Neural progenitor cell (in vitro differentiated cells): ENCODE results near the gene GPM6B. TPM values are rescaled to one million over a fixed set of nuclear protein-coding genes. Genes with fewer than 3 reads are reported as not detected.

Experiments used
- DNase-seq: peaks from one replicate; pipeline ENCODE4 v3.0.0-alpha.2; 2016; ENCODE audit warnings: low spot score
- H2AFZ ChIP-seq: fragments of 200-600 bp; sonication (generic); replicated peaks from 2 replicates; pipeline ENCODE4 v1.6.1; 2016; ENCODE audit warnings: antibody characterized with exemption
- H3F3A ChIP-seq: fragments of 200-600 bp; sonication (generic); 2 replicates; pipeline ENCODE4 v1.6.1; 2016; ENCODE audit warnings: antibody characterized with exemption, low read depth
- H3K27ac ChIP-seq: fragments of 200-600 bp; sonication (generic); 2 replicates; pipeline ENCODE4 v1.5.1; 2016; ENCODE audit warnings: mild to moderate bottlenecking
- H3K27me3 ChIP-seq: fragments of 200-600 bp; sonication (generic); 2 replicates; pipeline ENCODE4 v1.6.1; 2016; ENCODE audit warnings: mild to moderate bottlenecking, moderate library complexity
- H3K36me3 ChIP-seq: fragments of 200-600 bp; sonication (generic); 2 replicates; pipeline ENCODE4 v1.5.1; 2016
- H3K4me1 ChIP-seq: fragments of 200-600 bp; sonication (generic); 2 replicates; pipeline ENCODE4 v1.6.1; 2016; ENCODE audit warnings: mixed run types
- H3K4me2 ChIP-seq: fragments of 200-600 bp; sonication (generic); 2 replicates; pipeline ENCODE4 v1.6.1; 2016
- H3K4me3 ChIP-seq: fragments of 200-600 bp; sonication (generic); 2 replicates; pipeline ENCODE4 v1.5.1; 2016
- H3K79me2 ChIP-seq: fragments of 200-600 bp; sonication (generic); 2 replicates; pipeline ENCODE4 v1.6.1; 2016; ENCODE audit warnings: low read depth
- H3K9ac ChIP-seq: fragments of 200-600 bp; sonication (generic); 2 replicates; pipeline ENCODE4 v1.6.1; 2016
- H3K9me3 ChIP-seq: fragments of 200-600 bp; sonication (generic); 2 replicates; pipeline ENCODE4 v1.5.1; 2016; ENCODE audit warnings: low read depth
- H4K20me1 ChIP-seq: fragments of 200-600 bp; sonication (generic); 2 replicates; pipeline ENCODE4 v1.6.1; 2016; ENCODE audit warnings: low read depth
- H3K27ac Mint-ChIP-seq: 3 replicates; pipeline ENCODE4 v1.8.0; 2021; ENCODE audit warnings: mixed read lengths
- H3K27me3 Mint-ChIP-seq: 2 replicates; pipeline ENCODE4 v1.8.0; 2022; ENCODE audit warnings: low read depth, mild to moderate bottlenecking, inconsistent platforms, moderate library complexity, mixed read lengths; ENCODE audit not compliant: insufficient read depth
- H3K36me3 Mint-ChIP-seq: 3 replicates; pipeline ENCODE4 v1.8.0; 2021; ENCODE audit warnings: mixed read lengths
- H3K4me1 Mint-ChIP-seq: 3 replicates; pipeline ENCODE4 v1.8.0; 2021; ENCODE audit warnings: mixed read lengths
- H3K4me3 Mint-ChIP-seq: 3 replicates; pipeline ENCODE4 v1.8.0; 2021; ENCODE audit warnings: mild to moderate bottlenecking, moderate library complexity, mixed read lengths
- H3K9me3 Mint-ChIP-seq: 3 replicates; pipeline ENCODE4 v1.8.0; 2020; ENCODE audit warnings: mixed read lengths
- EZH2 ChIP-seq: fragments of 200-600 bp; sonication (generic); IDR thresholded peaks from 2 replicates; pipeline ENCODE4 v1.6.1; 2017; ENCODE audit warnings: antibody characterized with exemption, mild to moderate bottlenecking, moderate library complexity
- EZH2phosphoT487 ChIP-seq: fragments of 200-600 bp; sonication (generic); IDR thresholded peaks from 2 replicates; pipeline ENCODE4 v1.6.1; 2017; ENCODE audit warnings: antibody characterized with exemption
- total RNA-seq: library from RNA; depleted of rRNA; stranded (reverse); fragments of >200 nt; gene quantifications from 2 replicates; pipeline ENCODE4 v1.2.3, GENCODE V29; 2015; ENCODE audit warnings: low replicate concordance
- TF ChIP-seq, protein P1 (sequence below): fragments of 200-600 bp; sonication (generic); IDR thresholded peaks from 2 replicates; pipeline ENCODE4 v1.5.1; 2017; ENCODE audit warnings: antibody characterized with exemption, mild to moderate bottlenecking

GPM6B gene
- total RNA-seq, 1 donor from 2014 or later: 69.2 TPM

DNA sequence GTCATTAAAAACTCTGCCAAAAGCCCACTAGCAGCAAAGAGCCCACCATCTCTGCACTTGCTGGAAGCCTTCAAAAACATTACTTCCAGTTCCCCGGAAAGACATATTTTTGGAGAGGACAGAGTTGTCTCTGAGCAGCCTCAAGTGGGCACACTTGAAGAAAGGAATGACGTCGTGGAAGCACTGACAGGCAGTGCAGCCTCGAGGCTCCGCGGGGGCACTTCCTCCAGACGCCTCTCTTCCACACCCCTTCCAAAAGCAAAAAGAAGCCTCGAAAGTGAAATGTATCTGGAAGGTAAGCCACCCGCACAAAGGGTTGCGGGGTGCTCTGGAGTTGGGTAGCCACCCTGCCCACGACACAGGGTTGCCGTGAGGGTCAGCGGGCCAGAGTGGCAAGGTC lies 56.5 kb downstream of the GPM6B start:
- H3K9me3 Mint-ChIP-seq: no peaks in the 10 kb centered on the region
- Histone ChIP-seq H3F3A (peaks cover 12% of the 10 kb centered on the region), H3K4me3 (no peak overlapping the region), H3K9me3 (no peaks in the 10 kb centered on the region), H4K20me1 (no peaks in the 10 kb centered on the region), H3K27ac (no peak overlapping the region), H3K9ac (no peak overlapping the region), H3K4me2 (no peak overlapping the region), H3K36me3 (no peaks in the 10 kb centered on the region), H2AFZ (no peak overlapping the region), H3K79me2 (no peaks in the 10 kb centered on the region), H3K27me3 (no peaks in the 10 kb centered on the region), H3K4me1 (peaks cover 28% of the 10 kb centered on the region)
- peaks cover 4% of the 10 kb centered on the region for H3K36me3 Mint-ChIP-seq
- peaks cover 20% of the 10 kb centered on the region for H3K4me1 Mint-ChIP-seq
- no peak for TF ChIP-seq EZH2phosphoT487
- TF ChIP-seq, protein P1, sequence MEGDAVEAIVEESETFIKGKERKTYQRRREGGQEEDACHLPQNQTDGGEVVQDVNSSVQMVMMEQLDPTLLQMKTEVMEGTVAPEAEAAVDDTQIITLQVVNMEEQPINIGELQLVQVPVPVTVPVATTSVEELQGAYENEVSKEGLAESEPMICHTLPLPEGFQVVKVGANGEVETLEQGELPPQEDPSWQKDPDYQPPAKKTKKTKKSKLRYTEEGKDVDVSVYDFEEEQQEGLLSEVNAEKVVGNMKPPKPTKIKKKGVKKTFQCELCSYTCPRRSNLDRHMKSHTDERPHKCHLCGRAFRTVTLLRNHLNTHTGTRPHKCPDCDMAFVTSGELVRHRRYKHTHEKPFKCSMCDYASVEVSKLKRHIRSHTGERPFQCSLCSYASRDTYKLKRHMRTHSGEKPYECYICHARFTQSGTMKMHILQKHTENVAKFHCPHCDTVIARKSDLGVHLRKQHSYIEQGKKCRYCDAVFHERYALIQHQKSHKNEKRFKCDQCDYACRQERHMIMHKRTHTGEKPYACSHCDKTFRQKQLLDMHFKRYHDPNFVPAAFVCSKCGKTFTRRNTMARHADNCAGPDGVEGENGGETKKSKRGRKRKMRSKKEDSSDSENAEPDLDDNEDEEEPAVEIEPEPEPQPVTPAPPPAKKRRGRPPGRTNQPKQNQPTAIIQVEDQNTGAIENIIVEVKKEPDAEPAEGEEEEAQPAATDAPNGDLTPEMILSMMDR: no peak
- H3K27ac Mint-ChIP-seq: no peak overlapping the region
- no peak for DNase-seq
- H3K4me3 Mint-ChIP-seq: no peak overlapping the region
- peaks cover 2% of the 10 kb centered on the region for H3K27me3 Mint-ChIP-seq

DNA sequence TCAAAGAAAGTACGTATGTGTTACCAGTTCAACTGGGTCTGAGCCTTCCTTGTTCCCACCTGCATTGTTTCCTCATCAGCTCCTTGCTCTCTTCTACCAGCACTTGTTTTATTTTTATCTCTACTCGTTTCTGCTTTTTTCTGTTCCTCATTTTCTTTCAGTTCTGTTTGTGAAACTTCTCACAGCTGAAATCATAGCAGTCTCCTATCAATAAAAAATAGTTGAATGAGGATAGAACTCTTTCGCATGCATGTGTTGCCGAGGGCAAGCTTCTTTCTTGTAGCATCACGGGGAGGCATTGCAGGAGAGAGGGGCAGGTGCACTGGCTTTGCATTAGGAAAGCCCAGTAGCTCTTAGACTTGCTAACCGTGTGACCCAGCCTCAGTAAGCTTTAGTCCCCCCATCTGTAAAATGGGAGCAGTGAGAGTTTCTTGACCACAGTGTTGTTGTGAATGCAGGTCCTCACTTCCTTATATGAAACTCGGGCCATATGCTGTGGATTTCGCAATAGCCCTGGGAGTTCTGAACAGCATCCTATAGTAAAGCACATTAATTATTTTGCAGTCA lies 57.7 kb downstream of the GPM6B start:
- no peak overlapping the region for H3K9ac ChIP-seq
- no peaks in the 10 kb centered on the region for H3K79me2 ChIP-seq
- H4K20me1 ChIP-seq: no peaks in the 10 kb centered on the region
- H3F3A ChIP-seq: peaks cover 6% of the 10 kb centered on the region
- no peaks in the 10 kb centered on the region for H3K9me3 Mint-ChIP-seq
- no peak overlapping the region for H3K27ac ChIP-seq
- no peak overlapping the region for H2AFZ ChIP-seq
- no peak overlapping the region for H3K4me3 Mint-ChIP-seq
- peaks cover 13% of the 10 kb centered on the region for H3K4me1 Mint-ChIP-seq
- H3K4me1 ChIP-seq: peaks cover 23% of the 10 kb centered on the region
- no peaks in the 10 kb centered on the region for H3K27me3 Mint-ChIP-seq
- no peaks in the 10 kb centered on the region for H3K9me3 ChIP-seq
- no peak for DNase-seq
- no peaks in the 10 kb centered on the region for H3K36me3 ChIP-seq
- H3K36me3 Mint-ChIP-seq: peaks cover 4% of the 10 kb centered on the region
- TF ChIP-seq EZH2: no peak
- H3K27ac Mint-ChIP-seq: no peak overlapping the region
- no peaks in the 10 kb centered on the region for H3K27me3 ChIP-seq
- H3K4me2 ChIP-seq: no peak overlapping the region
- no peak overlapping the region for H3K4me3 ChIP-seq

- no peak for DNase-seq
- H3K36me3 Mint-ChIP-seq: peaks cover 4% of the 10 kb centered on the region
Observed at GRCh38 chrX:13756381-13756780, 60.5 kb downstream of the GPM6B start.

DNA sequence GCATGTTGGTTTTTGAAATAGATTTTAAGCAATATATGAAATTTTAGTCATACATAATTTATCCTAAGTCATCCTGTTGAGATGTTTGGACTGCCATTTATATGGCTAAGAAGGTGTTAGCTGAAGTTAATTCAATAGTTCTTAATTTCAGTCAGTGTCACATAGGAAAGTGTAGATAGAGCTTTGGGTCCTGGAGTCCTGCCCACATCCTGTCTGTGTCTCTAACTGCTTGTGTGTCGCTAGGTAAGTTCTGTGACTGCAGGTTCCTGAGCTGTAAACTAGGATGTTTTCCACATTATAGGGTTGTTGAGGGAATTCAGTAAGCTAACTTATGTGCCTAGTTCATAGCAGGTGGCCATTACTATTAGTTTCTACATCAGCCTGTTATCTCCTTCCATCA lies 61.6 kb downstream of the GPM6B start:
- TF ChIP-seq EZH2phosphoT487 (no peak), EZH2 (no peak)
- TF ChIP-seq, protein P1: no peak
- H3K4me3 Mint-ChIP-seq: no peak overlapping the region

More at GRCh38 chrX:13756381-13756780, 60.5 kb downstream of the GPM6B start:
- peaks cover 4% of the 10 kb centered on the region for H3K4me1 Mint-ChIP-seq
- H3K9me3 ChIP-seq: no peaks in the 10 kb centered on the region
- TF ChIP-seq EZH2phosphoT487: no peak
- TF ChIP-seq, protein P1: no peak
- no peak overlapping the region for H3K4me2 ChIP-seq
- H3K4me3 Mint-ChIP-seq: no peak overlapping the region
- peaks cover 6% of the 10 kb centered on the region for H3K36me3 ChIP-seq
- H3K9me3 Mint-ChIP-seq: no peaks in the 10 kb centered on the region
- no peak overlapping the region for H3K27ac Mint-ChIP-seq
- H3K9ac ChIP-seq: no peak overlapping the region
- H4K20me1 ChIP-seq: no peaks in the 10 kb centered on the region
- peaks cover under 1% of the 10 kb centered on the region for H3K4me1 ChIP-seq
- H3K4me3 ChIP-seq: no peak overlapping the region
- H2AFZ ChIP-seq: no peak overlapping the region
- no peak overlapping the region for H3K27ac ChIP-seq
- no peaks in the 10 kb centered on the region for H3K27me3 ChIP-seq
- H3K79me2 ChIP-seq: no peaks in the 10 kb centered on the region
- no peaks in the 10 kb centered on the region for H3F3A ChIP-seq
- no peaks in the 10 kb centered on the region for H3K27me3 Mint-ChIP-seq

More for the DNA sequence above, 61.6 kb downstream of the GPM6B start:
- Histone ChIP-seq H2AFZ (no peak overlapping the region), H3K9ac (no peak overlapping the region), H3K27ac (no peak overlapping the region), H3K4me3 (no peak overlapping the region), H3K4me2 (no peak overlapping the region), H3K9me3 (no peaks in the 10 kb centered on the region), H3K27me3 (no peaks in the 10 kb centered on the region), H3K4me1 (no peaks in the 10 kb centered on the region), H4K20me1 (no peaks in the 10 kb centered on the region), H3K36me3 (peaks cover 6% of the 10 kb centered on the region), H3F3A (no peaks in the 10 kb centered on the region), H3K79me2 (no peaks in the 10 kb centered on the region)
- no peak overlapping the region for H3K27ac Mint-ChIP-seq
- no peaks in the 10 kb centered on the region for H3K27me3 Mint-ChIP-seq
- H3K9me3 Mint-ChIP-seq: no peaks in the 10 kb centered on the region
- H3K36me3 Mint-ChIP-seq: peaks cover under 1% of the 10 kb centered on the region
- no peak for DNase-seq
- H3K4me1 Mint-ChIP-seq: no peaks in the 10 kb centered on the region
